HepG2 (cell line): ENCODE data around the gene NUDT6. TPM values are rescaled to one million over a fixed set of nuclear protein-coding genes. Genes with fewer than 3 reads are reported as not detected.

Experiments
- ATAC-seq: fragments of 200-7000 bp; cut with Tn5 transposase; 3 replicates; pipeline ENCODE4 v1.9.1; 2020; ENCODE audit warnings: mild to moderate bottlenecking, moderate library complexity
- BruUV-seq: library from RNA; stranded (reverse); fragments of 400-500 nt; replicated peaks from 2 replicates; lab custom pipeline; 2021; lab: Mats Ljungman, UMichigan
- CTCF ChIA-PET: fragments of 300-600 bp; formaldehyde crosslinking; extraction: SDS; loops from one replicate; lab custom pipeline; 2021; ENCODE audit warnings: low total read pairs, inconsistent platforms, low intra/inter-chr PET ratio; lab: Yijun Ruan, JAX
- POLR2A ChIA-PET: fragments of 350-600 bp; sonication (Branson Sonifier 250); formaldehyde crosslinking; loops from one replicate; lab custom pipeline; 2020; ENCODE audit warnings: antibody characterized with exemption, inconsistent platforms; lab: Yijun Ruan, JAX
- DNase-seq: peaks from one replicate; pipeline ENCODE4 v3.0.0-alpha.2; 2015; ENCODE audit warnings: low spot score
- FAIRE-seq: peaks from 3 replicates; lab custom pipeline; 2011; peaks lifted over from hg19 to GRCh38; lab: Jason Lieb, UNC
- H2AFZ ChIP-seq: one replicate; pipeline ENCODE4 v1.6.1; 2011; ENCODE audit warnings: low read length, inconsistent platforms
- H3K27ac ChIP-seq: fragments of 300-600 bp; 3 replicates; pipeline ENCODE4 v1.8.0; 2011; ENCODE audit warnings: mixed run types, mild to moderate bottlenecking, mixed read lengths, low read length, inconsistent platforms; ENCODE audit not compliant: insufficient read depth; ENCODE audit errors: extremely low read length
- H3K27me3 ChIP-seq, 2 experiments: fragments of 200-600 bp in 1 of 2; 2 replicates in 1 of 2; 3 replicates in 1 of 2; pipeline versions ENCODE4 v1.6.0 to v1.8.0; 2011; ENCODE audit warnings: low read length in 2 of 2, mild to moderate bottlenecking in 2 of 2, moderate library complexity in 2 of 2, inconsistent platforms in 1 of 2; ENCODE audit not compliant: insufficient read depth in 2 of 2, control insufficient read depth in 1 of 2
- H3K36me3 ChIP-seq, 2 experiments: fragments of 200-600 bp in 1 of 2; replicated peaks in 1 of 2; 2 replicates in 1 of 2; 3 replicates in 1 of 2; pipeline versions ENCODE4 v1.5.1 to v1.8.0; 2011; ENCODE audit warnings: low read length in 2 of 2, inconsistent platforms in 1 of 2; ENCODE audit not compliant: insufficient read depth in 2 of 2, control insufficient read depth in 1 of 2
- H3K4me1 ChIP-seq: 2 replicates; pipeline ENCODE4 v1.5.1; 2012; ENCODE audit warnings: low read length, inconsistent platforms; ENCODE audit not compliant: insufficient read depth
- H3K4me2 ChIP-seq: 2 replicates; pipeline ENCODE4 v1.6.0; 2011; ENCODE audit warnings: low read depth, low read length, inconsistent platforms
- H3K4me3 ChIP-seq, 3 experiments: fragments of 200-600 bp in 1 of 3; sonication (generic), shearing (Covaris generic) in 1 of 3; replicated peaks in 1 of 3; 2 replicates each; pipeline ENCODE4 v1.5.1; 2011 to 2016; ENCODE audit warnings: low read length in 3 of 3, inconsistent platforms in 2 of 3, low read depth in 2 of 3, mild to moderate bottlenecking in 2 of 3, control low read depth in 1 of 3, mixed read lengths in 1 of 3; ENCODE audit not compliant: insufficient read depth in 1 of 3
- H3K79me2 ChIP-seq: one replicate; pipeline ENCODE4 v1.6.1; 2011; ENCODE audit warnings: low read length, inconsistent platforms; ENCODE audit not compliant: insufficient read depth
- H3K9ac ChIP-seq: 2 replicates; pipeline ENCODE4 v1.6.0; 2011; ENCODE audit warnings: mild to moderate bottlenecking, low read depth, low read length, inconsistent platforms; ENCODE audit not compliant: insufficient read depth
- H3K9me3 ChIP-seq: 2 replicates; pipeline ENCODE4 v1.5.1; 2012; ENCODE audit warnings: mild to moderate bottlenecking, low read length
- H4K20me1 ChIP-seq: 2 replicates; pipeline ENCODE4 v1.6.0; 2011; ENCODE audit warnings: inconsistent platforms, mild to moderate bottlenecking, low read length, moderate library complexity; ENCODE audit not compliant: insufficient read depth
- BHLHE40 ChIP-seq: IDR thresholded peaks from 2 replicates; pipeline ENCODE4 v1.6.1; 2011; ENCODE audit warnings: low read length, improper control_type of control experiment
- ESRRA ChIP-seq: sonication (generic); formaldehyde crosslinking; IDR thresholded peaks from 2 replicates; pipeline ENCODE4 v1.5.1; 2020; ENCODE audit warnings: mild to moderate bottlenecking, low read depth, missing genetic modification reagents
- HNF4A ChIP-seq: sonication (generic); formaldehyde crosslinking; IDR thresholded peaks from 2 replicates; pipeline ENCODE4 v1.4.0; 2020; ENCODE audit warnings: missing genetic modification reagents
- NBN ChIP-seq: fragments of 450-650 bp; conservative IDR thresholded peaks from 2 replicates; pipeline ENCODE4 v1.6.1; 2017
- NFIC ChIP-seq: IDR thresholded peaks from 2 replicates; pipeline ENCODE4 v1.6.1; 2012; ENCODE audit warnings: mild to moderate bottlenecking, low read length, inconsistent platforms
- RCOR2 ChIP-seq: IDR thresholded peaks from 2 replicates; pipeline ENCODE4 v1.6.1; 2016; ENCODE audit warnings: missing biosample characterization, missing genetic modification reagents
- SCMH1 ChIP-seq: sonication (generic); formaldehyde crosslinking; IDR thresholded peaks from 2 replicates; pipeline ENCODE4 v1.9.0; 2021; ENCODE audit warnings: missing genetic modification reagents, mild to moderate bottlenecking, borderline replicate concordance
- TBX2 ChIP-seq: sonication (generic); formaldehyde crosslinking; IDR thresholded peaks from 2 replicates; pipeline ENCODE4 v1.5.0; 2020; ENCODE audit warnings: missing genetic modification reagents, mild to moderate bottlenecking, borderline replicate concordance
- ZFP82 ChIP-seq: sonication (generic); formaldehyde crosslinking; IDR thresholded peaks from 2 replicates; pipeline ENCODE4 v1.5.1; 2020; ENCODE audit warnings: mild to moderate bottlenecking, missing genetic modification reagents, borderline replicate concordance
- ZNF12 ChIP-seq: sonication (generic); formaldehyde crosslinking; IDR thresholded peaks from 2 replicates; pipeline ENCODE4 v1.5.0; 2020; ENCODE audit warnings: missing genetic modification reagents
- ZNF737 ChIP-seq: sonication (generic); formaldehyde crosslinking; IDR thresholded peaks from 2 replicates; pipeline ENCODE4 v1.5.0; 2020; ENCODE audit warnings: missing genetic modification reagents, mild to moderate bottlenecking, borderline replicate concordance
- ZNF780A ChIP-seq: sonication (generic); formaldehyde crosslinking; IDR thresholded peaks from 2 replicates; pipeline ENCODE4 v1.8.0; 2022; ENCODE audit warnings: mild to moderate bottlenecking, missing genetic modification reagents, moderate library complexity
- ZNF790 ChIP-seq: sonication (generic); formaldehyde crosslinking; IDR thresholded peaks from 2 replicates; pipeline ENCODE4 v1.8.0; 2022; ENCODE audit warnings: missing genetic modification reagents, mild to moderate bottlenecking, borderline replicate concordance
- ZZZ3 ChIP-seq: sonication (generic); formaldehyde crosslinking; IDR thresholded peaks from 2 replicates; pipeline ENCODE4 v1.4.0; 2020; ENCODE audit warnings: missing genetic modification reagents, mild to moderate bottlenecking, borderline replicate concordance
- in situ Hi-C: cut with HindIII; loops from 2 replicates; pipeline ENCODE4 v1.10.0; 2017; ENCODE audit warnings: low pct_unique_long_range_greater_than_20kb; ENCODE audit not compliant: extremely low pct_ligation_motif_present
- intact Hi-C: fragments of 100-400 bp; cut with micrococcal nuclease; formaldehyde crosslinking; loops from one replicate; pipeline ENCODE4 v1.10.0; 2022; ENCODE audit not compliant: unreplicated experiment
- polyA plus RNA-seq, 8 experiments: library from polyadenylated mRNA; depleted of rRNA in 3 of 8; stranded (reverse) in 7 of 8; unstranded in 1 of 8; fragments of >200 nt; fragmentation: Illumina TruSeq in 4 of 8; extraction: Trizol in 4 of 8; gene quantifications; 2 replicates each; pipeline versions ENCODE4 v1.2.1 to v1.2.3, GENCODE V29; 2011 to 2016; ENCODE audit warnings: low read depth in 4 of 8, missing spikeins in 1 of 8, mixed read lengths in 1 of 8; ENCODE audit not compliant: insufficient read depth in 1 of 8
- total RNA-seq, 5 experiments: library from RNA; depleted of rRNA; stranded (reverse); fragments of >200 nt; fragmentation: Illumina TruSeq; extraction: Trizol; gene quantifications; 2 replicates each; pipeline ENCODE4 v1.2.3, GENCODE V29; 2016; ENCODE audit warnings: low read depth in 1 of 5
- TF ChIP-seq, protein P1 (sequence below): sonication (generic); formaldehyde crosslinking; IDR thresholded peaks from 2 replicates; pipeline ENCODE4 v1.4.0; 2020; ENCODE audit warnings: missing genetic modification reagents, borderline replicate concordance
- TF ChIP-seq, protein P2 (sequence below): sonication (generic); formaldehyde crosslinking; conservative IDR thresholded peaks from 2 replicates; pipeline ENCODE4 v1.8.1; 2023; ENCODE audit warnings: missing genetic modification reagents
- TF ChIP-seq, protein P3 (sequence below): IDR thresholded peaks from 2 replicates; pipeline ENCODE4 v1.6.1; 2012; ENCODE audit warnings: low read length, improper control_type of control experiment
- TF ChIP-seq, protein P4 (sequence below): sonication (generic); formaldehyde crosslinking; IDR thresholded peaks from 2 replicates; pipeline ENCODE4 v1.5.0; 2020; ENCODE audit warnings: missing genetic modification reagents

The NUDT6 gene
- total and polyA plus RNA-seq, 2 of the 13 experiments (the other 11 are each of a cell fraction or from before 2014, with no cell fraction given), result 4.8 to 8.3 TPM

DNA sequence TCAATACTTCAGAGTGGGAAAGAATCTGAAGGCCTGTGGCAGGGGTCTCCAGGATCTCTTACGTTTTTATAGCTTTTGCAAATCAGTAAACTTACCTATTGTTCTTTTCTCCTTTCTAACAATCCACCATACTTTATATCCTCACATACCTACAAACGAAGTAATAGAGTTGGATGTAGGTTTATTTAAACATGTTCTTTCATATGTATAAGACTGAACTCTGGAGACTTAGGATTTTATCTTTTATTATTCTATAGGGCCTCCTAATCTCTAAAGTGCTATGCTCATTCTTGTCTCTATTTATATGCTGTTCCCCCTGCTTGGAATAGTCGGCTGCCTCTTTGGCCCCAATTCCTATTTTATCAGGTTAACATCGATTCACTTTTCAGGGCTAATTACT lies 43.8 kb upstream of the NUDT6 start (continued):
- TF ChIP-seq ZNF737 (CRISPR knock-in tag) (no peak), BHLHE40 (no peak)
- TF ChIP-seq, protein P1, sequence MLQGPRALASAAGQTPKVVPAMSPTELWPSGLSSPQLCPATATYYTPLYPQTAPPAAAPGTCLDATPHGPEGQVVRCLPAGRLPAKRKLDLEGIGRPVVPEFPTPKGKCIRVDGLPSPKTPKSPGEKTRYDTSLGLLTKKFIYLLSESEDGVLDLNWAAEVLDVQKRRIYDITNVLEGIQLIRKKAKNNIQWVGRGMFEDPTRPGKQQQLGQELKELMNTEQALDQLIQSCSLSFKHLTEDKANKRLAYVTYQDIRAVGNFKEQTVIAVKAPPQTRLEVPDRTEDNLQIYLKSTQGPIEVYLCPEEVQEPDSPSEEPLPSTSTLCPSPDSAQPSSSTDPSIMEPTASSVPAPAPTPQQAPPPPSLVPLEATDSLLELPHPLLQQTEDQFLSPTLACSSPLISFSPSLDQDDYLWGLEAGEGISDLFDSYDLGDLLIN (CRISPR knock-in tag), result no peak

DNA sequence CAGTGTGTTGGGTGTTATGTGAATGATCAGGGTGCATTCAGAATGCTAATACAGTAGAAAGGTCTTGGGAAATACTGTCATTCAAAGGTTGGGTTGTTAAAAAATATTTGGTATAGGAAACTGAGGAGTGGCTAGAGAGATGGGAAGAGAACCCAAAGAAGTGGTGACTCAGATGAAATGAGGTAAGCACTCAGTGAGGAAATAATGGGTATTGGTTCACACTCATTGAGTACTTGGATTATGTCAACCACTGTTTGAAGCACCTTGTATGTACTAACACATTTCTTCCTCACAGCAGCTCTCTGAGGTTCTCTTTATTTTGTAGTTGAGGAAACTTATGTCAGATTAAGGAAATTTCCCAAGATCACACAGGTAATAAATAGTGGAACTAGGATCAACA lies 40.8 kb upstream of the NUDT6 start:
- Histone ChIP-seq H3K4me2 (no peak overlapping the region), H3K36me3 (peaks cover 0 to 4% of the 10 kb centered on the region in 2 experiments; a peak in 1 of 5 replicates), H3K27me3 (no peaks in the 10 kb centered on the region), H4K20me1 (no peaks in the 10 kb centered on the region), H3K9me3 (no peaks in the 10 kb centered on the region), H3K4me3 (no peak overlapping the region), H3K9ac (no peak overlapping the region), H3K27ac (no peak overlapping the region), H2AFZ (no peak overlapping the region), H3K4me1 (no peaks in the 10 kb centered on the region), H3K79me2 (no peaks in the 10 kb centered on the region)
- ChIA-PET POLR2A (no interaction called here), CTCF (no interaction called here)
- ATAC-seq (no peak), FAIRE-seq (no peak), DNase-seq (no peak)
- TF ChIP-seq NBN (no peak), ESRRA (CRISPR knock-in tag) (no peak), ZNF780A (CRISPR knock-in tag) (no peak), TBX2 (CRISPR knock-in tag) (no peak), ZNF12 (CRISPR knock-in tag) (no peak), HNF4A (CRISPR knock-in tag) (no peak), SCMH1 (CRISPR knock-in tag) (no peak), RCOR2 (no peak), NFIC (no peak), ZFP82 (no peak), ZZZ3 (CRISPR knock-in tag) (no peak), ZNF790 (CRISPR knock-in tag) (no peak)
- TF ChIP-seq, protein P2, sequence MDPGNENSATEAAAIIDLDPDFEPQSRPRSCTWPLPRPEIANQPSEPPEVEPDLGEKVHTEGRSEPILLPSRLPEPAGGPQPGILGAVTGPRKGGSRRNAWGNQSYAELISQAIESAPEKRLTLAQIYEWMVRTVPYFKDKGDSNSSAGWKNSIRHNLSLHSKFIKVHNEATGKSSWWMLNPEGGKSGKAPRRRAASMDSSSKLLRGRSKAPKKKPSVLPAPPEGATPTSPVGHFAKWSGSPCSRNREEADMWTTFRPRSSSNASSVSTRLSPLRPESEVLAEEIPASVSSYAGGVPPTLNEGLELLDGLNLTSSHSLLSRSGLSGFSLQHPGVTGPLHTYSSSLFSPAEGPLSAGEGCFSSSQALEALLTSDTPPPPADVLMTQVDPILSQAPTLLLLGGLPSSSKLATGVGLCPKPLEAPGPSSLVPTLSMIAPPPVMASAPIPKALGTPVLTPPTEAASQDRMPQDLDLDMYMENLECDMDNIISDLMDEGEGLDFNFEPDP (CRISPR knock-in tag), result no peak
- TF ChIP-seq, protein P3, sequence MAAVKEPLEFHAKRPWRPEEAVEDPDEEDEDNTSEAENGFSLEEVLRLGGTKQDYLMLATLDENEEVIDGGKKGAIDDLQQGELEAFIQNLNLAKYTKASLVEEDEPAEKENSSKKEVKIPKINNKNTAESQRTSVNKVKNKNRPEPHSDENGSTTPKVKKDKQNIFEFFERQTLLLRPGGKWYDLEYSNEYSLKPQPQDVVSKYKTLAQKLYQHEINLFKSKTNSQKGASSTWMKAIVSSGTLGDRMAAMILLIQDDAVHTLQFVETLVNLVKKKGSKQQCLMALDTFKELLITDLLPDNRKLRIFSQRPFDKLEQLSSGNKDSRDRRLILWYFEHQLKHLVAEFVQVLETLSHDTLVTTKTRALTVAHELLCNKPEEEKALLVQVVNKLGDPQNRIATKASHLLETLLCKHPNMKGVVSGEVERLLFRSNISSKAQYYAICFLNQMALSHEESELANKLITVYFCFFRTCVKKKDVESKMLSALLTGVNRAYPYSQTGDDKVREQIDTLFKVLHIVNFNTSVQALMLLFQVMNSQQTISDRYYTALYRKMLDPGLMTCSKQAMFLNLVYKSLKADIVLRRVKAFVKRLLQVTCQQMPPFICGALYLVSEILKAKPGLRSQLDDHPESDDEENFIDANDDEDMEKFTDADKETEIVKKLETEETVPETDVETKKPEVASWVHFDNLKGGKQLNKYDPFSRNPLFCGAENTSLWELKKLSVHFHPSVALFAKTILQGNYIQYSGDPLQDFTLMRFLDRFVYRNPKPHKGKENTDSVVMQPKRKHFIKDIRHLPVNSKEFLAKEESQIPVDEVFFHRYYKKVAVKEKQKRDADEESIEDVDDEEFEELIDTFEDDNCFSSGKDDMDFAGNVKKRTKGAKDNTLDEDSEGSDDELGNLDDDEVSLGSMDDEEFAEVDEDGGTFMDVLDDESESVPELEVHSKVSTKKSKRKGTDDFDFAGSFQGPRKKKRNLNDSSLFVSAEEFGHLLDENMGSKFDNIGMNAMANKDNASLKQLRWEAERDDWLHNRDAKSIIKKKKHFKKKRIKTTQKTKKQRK, result no peak
- TF ChIP-seq, protein P4, sequence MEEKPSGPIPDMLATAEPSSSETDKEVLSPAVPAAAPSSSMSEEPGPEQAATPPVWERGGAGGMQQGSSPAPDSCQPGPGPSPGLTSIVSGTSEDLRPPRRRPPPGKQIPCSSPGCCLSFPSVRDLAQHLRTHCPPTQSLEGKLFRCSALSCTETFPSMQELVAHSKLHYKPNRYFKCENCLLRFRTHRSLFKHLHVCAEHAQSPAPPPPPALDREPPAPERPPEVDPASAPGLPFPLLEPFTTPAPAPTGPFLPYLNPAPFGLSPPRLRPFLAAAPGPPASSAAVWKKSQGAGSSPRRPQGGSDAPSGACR (CRISPR knock-in tag), result no peak
- in situ Hi-C loops, result no loop called here
- BruUV-seq, result no TSS peak
- intact Hi-C loops, result no loop called here
